Ramos (cell line): ENCODE data around the gene TRPC5OS.

ENCODE experiments used
- in situ Hi-C: fragments of 300-500 bp; cut with MboI; formaldehyde crosslinking; loops from one replicate; pipeline ENCODE4 v1.14.3; 2022; ENCODE audit warnings: low sequenced_read_pairs; ENCODE audit not compliant: unreplicated experiment

TRPC5OS gene

GRCh38 chrX:111888600-111888999, 12.6 kb downstream of the TRPC5OS start:
- in situ Hi-C loops = no loop called here

GRCh38 chrX:111892375-111892774, 16.4 kb downstream of the TRPC5OS start:
- in situ Hi-C loops = no loop called here

GRCh38 chrX:111896148-111896547, 20.2 kb downstream of the TRPC5OS start:
- in situ Hi-C loops = no loop called here

- in situ Hi-C loops = no loop called here
Observed at GRCh38 chrX:111914398-111915090, 38.6 kb downstream of the TRPC5OS start.

- in situ Hi-C loops = no loop called here
Observed at GRCh38 chrX:111917591-111917990, 41.6 kb downstream of the TRPC5OS start.

GRCh38 chrX:111928456-111928855, 52.5 kb downstream of the TRPC5OS start:
- in situ Hi-C loops = no loop called here
